GM21515 (cell line): Measurements from ENCODE around the gene RRBP1.

Experiments used
- ATAC-seq: cut with Tn5 transposase; IDR thresholded peaks from one replicate; pipeline ENCODE4 v1.9.1; 2021; ENCODE audit not compliant: unreplicated experiment

The RRBP1 gene

DNA sequence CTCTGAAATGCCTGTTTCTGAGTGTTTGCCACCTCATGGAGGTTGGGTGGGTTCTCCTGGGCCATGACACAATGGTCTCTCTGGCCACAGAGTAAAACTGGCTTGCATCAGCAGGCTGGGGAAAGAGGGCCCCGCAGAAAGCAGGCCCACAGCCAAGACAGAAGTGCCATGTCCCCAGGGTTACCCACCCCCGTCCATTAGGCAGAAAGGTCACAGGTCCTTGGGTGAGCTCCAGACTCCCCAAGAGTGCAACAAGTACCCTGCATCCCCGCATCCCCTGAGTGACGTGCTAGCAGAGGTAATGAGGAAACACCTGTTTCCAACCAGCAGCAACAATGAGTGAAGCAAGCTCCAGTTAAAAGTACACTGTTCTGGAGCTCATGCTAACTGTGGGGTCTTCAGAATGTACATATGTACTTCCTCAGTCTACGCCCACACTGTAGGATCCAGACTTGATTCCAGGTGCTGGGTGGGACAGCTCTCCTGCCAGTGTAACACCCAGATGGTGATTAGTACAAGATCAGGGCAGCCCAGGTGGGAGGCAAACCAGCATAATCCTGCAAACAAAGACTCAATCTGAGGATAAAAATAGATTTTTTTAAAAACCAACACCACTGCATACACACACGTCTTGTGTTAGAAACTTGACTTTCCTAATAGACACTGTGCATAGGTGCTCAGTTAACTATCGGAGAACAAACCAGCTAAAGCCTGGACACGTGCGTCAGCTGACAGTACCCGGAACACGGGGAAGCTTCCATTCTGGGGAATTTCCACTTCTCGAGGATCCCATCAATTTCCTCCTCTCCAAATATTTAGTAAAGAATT lies 31.5 kb downstream of the RRBP1 start:
- ATAC-seq: no peak

DNA sequence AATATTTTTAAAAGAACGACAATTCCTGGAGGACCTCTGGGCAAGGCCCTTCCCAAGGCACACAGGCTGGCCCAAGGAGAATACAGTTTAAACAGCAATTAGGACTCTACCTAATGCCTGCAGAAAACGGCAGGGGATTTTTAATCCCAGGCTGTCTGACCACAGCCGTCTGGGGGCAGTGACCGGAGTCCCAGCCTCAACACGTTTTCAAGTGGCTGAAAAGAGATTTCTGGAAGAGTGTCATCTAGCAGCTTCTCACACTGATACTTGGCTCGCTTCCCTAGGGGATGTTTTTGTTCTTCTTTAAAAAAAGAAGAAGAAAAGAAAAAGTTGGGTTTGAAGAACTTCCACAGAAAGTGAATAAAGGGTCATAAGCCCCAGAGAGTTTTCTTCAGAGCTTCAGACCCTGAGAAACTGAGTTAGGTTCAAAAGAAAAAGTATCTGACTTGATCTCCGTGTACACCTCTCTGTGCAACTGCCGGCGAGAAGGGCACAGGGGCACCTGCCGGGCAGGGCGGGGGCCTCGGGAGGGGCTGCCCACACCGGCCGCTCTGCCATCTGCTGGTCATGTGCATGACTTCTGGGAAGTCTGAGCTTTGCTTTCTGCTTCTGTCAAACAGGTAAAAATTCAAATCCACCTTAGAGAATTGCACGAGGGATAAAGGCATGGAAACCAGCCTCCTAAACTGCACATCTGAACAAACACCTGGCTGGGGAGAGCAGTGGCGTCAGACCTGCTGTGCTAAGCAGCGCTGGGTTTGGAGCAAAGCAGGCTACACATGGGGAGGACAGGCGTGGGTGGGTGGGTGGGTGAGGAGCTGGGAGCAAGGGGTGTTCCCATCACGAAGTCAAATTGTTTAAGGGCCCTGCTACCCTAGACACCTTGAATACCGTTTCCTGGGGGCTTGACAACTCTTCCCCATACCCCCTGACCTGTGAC lies 33.0 kb downstream of the RRBP1 start:
- ATAC-seq: no peak

DNA sequence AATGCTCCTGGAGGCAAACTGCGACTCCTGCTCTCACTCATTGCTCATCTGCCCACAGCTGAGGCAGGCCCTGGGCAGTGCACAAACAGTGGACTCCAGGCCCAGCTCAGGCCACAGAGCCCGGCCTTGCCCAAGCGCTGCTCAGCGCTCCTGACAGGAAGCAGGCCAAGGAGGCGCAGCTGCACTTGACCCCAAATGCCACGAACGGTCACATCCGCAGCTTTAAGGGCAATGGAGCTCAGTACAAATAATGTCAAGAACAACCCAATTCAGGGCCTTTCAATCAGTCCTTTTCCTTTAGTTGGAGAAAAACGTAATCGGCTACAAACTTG lies 33.8 kb downstream of the RRBP1 start:
- ATAC-seq: no peak

DNA sequence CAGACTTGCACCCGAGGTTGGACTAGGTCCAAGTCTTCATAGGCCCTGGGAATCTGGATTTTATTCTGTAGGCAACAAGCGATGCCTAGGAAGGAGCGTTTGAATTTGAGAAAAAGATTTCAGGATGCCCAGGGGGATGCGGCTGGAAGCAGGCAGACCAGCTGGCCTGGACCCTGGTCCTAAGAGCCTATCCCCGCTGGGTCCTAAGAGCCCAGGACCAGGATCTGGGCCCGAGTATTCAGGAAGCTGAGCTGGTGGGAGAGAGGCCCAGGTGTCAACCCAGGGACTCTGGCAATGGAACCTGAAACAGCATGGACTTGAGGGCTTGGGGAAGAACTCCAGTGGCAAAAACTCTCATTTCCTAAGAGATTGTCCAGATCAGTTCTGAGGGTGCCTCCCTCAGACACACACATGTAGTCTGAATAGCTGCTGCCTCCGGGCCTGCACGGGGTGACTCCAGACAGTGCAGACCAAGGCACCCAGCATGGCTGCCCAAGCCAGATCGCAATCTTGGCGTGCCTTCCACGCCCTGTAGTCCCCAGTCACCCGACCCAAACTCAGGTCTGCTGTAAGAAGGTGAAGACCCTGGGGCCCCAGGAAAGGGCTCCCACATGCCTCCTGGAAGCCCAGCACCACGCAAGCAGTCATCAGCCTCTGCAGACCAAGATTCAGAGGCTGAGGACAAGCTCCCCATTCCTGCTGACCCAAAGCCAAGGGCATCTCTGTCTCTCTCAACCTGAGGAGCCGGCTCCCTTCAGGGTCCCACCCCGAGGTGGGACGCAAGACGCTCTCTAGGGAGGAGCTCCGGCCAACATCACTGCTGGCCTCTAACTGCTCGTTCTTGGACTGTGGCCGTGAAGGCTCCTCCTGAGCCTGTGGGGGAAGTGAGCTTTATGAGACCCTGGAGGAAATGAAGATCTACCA lies 34.4 kb downstream of the RRBP1 start:
- no peak for ATAC-seq

DNA sequence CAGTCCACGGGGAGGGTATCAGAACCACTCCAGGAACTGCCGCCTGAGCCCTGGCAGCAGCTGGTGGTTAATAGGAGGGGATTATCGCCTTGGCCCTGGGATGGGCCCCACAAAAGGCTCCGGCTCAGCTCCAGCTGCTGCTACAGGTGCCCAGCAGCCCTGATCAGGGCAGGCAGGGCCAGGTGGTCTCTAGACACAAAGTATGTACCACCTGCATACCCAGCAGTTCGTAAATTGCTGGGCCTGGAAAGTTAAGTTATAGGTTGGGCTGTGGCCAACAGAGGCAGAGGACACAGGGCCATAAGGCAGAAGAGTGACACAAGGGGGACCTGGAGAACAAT lies 35.1 kb downstream of the RRBP1 start:
- ATAC-seq: no peak

DNA sequence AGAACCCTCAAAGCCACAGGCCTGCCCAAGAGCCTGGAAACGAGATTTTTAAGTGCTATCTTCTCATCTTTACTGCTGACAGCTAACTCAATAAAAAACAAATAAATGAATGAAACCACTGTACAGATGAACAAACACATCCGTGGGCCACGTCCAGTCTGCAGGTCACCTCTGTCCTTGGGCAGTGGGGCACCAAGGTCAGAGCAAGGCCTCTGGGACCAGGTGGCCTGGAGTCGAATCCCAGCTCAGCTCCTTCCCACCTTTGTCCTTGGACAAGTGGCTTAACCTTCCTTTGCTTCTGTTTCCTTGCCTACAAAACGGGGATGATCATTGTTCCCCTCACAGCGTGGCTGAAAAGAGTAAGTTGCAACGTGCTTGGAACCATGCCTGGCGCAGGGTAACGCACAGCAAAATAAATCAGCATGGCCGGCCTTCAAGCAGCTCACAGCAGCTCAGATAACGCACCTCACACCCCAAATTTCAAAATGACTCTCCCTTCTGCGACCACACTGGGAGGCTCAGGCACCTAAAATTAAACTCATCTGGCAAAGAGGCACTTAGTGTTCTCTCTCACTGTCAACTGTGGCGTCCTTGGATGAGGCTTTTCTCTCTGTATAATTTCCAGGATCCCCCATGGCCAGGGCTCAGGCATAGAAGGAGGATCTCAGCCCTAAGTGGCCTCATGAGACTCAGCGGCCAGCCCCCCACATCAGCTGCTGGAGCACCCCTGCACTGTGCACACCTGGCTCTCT lies 35.7 kb downstream of the RRBP1 start:
- ATAC-seq: no peak

DNA sequence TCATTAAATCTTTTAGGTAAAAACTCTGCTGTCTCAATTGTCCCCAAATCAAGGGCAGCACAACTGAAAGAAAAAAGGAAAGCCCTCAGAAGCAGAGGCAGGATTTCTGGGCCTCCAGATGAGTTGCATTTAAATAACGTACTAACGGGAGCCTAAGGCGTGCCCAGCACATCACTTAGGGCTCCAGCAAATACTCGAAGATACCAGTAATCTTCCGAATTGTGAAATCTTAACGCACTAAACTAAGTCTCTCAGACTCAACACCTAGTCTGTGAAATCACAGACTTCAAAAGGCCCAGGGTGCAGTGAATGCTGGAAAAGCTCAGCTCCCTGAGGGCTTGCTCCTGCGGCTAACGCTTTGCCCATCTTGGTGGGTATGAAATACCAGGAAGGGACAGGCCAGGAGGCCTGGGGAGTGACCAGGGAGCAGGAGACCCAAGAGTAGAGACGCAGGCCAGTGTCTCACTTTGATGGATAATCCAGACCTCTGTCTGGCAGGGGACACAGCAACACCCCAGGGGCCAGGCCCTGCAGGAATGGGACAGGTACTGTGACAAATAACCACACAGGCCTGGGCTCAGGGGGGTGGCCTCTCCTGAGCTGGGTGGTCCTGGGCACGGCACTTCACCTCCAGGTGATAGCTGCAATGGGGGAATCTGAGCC lies 36.4 kb downstream of the RRBP1 start:
- ATAC-seq: no peak

DNA sequence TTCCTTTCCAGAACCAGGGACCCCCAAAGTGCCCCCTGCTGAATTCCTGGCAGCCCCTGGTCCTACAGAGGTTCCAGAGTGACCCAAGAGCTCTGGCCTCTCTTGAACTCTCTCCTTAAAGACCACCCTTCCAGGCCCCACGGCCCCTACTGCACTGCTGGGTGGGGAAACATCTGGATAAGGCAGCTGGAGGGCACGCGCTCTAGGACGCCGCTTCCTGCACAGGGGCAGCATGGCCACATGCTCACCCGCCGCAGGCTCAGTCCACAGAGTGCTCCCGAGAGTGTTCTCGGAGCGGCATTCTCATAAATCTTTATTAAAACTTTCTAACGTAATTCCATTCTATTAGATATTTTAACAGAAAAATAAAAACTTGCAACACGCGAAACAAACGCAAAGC lies 37.0 kb downstream of the RRBP1 start:
- no peak for ATAC-seq

DNA sequence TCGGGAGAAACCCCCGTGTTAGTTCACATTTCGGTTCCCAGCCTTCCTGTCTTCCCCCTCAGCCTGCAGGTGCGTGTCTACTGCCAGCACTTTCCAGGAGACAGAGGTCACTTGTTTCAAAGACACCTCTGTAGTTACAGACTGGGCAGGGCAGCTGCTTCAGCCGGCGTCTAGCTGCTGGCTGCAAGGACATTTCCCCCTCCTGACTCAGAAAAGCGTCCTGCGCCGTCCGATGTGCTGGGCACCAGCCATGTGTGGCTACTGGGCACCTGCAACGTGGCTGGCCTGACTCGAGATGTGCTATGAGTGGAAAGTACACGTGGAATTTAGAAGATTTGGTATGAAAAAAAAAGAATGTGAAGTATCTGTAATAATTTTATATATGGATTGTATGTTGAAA lies 37.6 kb downstream of the RRBP1 start:
- no peak for ATAC-seq

DNA sequence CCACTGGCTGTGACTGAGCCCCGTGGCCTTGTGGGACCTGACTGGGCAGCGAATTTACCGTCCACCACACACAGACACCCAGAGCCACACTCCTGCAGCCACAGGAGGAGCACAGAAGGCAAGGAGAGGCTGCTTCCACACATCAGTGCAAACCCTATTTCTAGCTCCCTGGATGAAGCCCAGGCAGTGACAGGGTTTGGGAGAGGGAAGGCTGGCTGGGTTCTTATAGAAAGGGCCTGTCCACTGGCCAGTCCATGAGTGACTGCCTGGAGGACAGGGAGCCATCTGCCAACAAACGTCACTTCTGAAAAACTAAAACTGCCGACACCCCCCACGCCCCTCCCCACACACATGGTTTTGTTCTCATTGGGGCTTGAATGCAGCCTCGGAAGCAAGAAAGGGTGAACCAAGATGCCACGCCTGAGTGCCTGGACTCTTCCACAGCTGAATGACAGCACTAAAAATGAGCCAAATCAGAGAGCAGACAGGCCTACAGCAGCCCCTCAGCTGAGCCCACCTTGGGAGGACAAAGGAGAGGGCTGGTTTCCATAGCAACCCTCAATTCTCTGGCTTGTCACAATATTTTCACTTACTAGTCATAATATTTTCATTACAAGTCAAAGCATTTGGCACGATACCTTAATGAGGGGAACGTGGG lies 38.4 kb downstream of the RRBP1 start:
- no peak for ATAC-seq

DNA sequence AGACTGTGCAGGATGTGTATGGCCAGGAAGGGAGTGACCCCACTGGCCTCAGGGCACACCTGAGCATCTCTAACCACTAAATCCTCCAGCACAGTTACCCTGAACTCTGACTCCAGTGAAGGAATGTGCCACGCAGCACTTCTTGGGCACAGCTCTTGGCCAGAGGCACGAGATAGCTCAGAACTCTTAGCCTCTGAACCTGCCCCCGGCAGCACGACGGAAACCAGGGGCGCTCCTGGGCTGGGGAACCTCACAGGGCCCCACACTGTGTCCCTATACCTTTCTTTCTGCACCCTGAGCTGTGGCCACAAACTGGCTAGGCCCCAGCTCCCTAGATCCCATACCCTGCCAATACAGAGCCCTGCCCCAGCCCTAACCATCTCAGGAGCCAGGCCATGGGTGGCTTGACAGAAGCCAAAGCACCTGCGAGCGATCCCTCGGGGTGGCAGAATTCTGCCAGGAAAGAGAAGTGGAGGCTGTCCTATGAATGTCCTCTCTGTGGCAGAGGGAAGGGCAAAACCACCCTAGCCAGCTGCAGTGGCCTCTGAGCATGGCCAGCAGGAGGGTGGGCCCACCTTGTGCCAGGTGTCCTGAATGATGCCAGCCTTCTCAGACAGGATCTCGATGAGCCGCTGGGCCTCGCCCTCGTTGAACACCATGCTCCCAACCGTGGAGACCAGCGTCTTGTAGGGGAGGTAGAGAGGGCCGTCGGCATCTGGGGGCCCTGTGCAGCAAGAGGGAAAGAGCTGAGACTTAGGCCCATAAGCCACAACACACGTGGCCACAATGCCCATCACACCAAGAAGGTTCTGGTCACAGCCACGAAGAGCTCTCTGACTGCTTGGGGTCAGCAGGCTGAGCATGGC lies 39.4 kb downstream of the RRBP1 start:
- no peak for ATAC-seq

DNA sequence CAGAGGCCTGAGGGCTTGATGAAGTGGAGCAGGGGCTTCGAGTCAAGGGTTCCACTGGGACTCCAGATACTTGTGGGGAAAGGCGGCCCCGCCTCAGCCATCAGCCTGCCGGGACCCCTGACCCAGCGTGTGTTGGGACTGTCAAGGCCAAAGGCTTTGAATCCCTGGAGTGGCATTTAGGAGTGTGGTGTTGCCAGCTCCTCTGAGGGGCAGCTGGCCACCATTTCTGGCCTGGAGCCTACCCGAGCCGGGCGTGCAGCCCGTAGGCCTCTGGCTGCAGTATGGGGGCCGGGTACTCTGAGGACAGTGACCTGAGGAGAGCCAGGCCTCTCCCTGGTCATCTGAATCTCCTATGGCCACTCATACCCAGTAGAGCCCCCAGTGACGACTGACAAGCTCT lies 40.0 kb downstream of the RRBP1 start:
- ATAC-seq: no peak

DNA sequence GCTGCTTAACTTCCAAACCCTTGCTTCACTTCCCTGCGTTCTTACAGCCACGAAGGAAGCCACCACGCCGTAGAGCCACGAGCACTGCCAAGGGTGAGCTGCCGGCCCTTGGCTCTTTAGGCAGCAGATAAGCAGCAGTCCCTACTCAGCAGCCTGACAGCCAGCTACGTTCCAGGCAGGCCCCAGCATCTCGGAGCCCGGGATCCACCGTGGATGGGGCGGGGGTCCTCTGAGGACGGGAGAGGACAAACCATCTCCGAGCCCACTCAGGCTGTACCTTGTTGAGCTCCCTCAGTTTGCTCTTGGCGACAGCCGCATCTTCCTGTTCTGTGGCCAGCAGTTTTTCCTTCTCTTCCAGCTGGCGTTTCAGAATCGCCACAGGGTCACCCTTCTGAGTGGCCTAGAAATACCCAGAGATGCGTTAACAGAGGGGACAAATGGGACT lies 40.5 kb downstream of the RRBP1 start:
- ATAC-seq: no peak

DNA sequence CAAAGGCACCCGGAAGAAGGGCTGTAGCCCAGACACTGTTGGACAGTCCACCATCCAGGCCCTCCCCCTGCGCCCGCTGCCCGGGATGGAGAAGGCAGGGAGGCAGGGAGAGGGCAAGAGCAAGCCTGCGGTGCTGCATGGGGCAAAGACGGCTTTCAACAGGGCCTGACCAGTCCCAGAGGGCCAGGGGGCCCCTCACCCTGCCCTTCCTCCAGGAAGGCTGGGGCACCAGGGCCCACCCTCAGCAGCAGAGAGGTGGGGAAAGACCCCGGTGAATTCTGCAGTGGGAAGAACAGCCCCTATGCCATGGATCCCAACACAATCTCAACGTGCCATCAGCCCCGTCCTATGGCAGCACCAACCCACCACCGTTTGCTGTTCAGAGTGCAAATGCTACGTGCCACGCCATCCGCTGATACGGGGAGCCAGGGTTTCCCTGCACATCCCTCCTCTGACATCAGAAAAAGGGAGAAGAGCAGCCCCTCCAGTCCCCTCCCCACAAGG lies 41.1 kb downstream of the RRBP1 start:
- no peak for ATAC-seq

DNA sequence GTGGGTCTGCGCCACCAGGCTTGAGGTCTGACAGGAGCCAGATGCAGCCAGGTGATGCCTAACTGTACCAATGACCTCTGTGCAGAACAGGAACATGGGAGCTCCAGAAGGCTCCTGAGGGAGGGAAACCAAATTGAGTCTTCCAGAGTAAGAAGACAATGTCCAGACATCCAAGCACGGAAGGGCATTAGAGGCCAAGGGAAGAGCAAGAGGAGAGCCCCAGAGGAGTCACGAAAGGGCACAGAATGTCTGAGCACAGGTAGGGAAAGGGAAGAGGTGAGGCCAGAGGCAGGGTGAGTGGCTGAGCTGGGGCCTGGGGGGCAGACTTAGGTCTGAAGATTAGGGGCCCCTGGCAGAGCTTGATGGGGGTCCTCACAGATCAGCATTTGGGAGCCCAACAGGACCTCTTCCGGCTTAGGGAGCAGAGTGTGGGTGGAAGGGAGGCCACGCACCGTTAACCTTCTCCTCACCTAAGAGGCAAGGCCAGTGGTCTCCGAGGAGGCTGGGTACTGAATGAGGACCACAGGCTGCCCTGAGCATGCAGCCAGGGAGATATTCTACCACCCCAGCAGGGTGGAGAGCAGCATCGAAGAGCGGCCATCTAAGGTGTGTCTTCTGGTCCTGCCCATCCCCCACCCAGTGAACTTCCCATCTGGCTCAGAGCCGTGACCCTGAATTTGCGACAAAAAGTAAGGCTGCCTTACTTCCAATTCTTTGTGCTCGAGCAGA lies 41.7 kb downstream of the RRBP1 start:
- no peak for ATAC-seq

DNA sequence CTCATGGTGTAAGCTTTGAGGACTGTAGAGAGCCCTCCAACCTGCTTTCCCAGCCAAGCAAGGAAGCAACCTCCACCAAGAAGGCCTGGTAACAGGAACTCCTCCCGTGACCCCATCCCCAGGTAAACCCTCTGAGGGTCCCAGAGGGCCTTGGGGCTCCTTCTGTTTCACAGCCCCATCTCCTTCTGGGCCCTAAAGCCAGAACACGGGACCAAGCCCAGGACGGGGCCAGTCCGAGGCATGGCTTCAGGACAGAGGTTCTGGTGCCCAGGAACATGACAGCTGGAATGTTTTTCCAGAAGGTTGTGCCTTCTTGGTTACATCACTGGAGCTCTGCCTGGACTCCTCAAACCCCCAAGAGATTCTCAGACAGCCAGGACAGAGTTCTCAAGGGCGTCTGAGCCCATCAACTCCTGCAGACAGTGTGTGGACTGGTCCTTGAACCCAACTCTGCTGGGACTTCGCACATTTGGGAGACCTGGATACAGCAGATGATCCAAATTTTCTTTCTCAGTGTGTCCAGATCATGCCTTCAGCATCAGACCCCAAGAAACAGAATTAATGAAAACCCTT lies 43.1 kb downstream of the RRBP1 start:
- ATAC-seq: no peak

DNA sequence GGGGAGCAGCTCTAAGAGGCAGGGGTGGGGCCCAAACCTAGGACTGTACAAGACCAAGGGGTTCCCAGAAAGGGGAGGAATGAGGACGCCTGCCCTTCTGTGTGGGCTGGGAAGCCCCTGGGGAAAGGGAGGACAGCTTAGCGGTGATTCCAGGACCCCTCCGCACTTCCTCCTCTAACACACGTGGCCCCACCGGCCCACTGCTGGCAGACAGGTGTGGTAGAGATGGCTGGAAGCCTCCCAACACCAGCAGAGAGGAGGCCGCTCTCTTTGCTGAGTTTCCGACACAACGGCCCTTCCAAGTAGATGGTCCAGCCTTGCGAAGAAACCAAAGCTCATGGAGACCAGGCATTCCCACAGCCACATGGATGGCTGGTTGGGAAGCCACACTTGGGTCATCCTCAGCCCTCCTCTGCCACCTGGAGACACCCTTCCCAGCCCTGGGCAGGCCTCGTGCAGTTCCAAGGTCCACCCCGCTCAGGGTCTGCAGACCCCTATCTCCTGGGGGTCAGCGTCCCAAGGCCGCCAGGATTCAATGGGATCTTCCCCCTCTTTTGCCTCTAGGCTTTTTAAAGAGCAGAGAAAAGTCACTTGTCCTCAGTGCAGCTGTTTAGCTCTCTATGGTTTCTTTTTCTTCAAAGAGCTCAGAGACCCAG lies 43.9 kb downstream of the RRBP1 start:
- ATAC-seq: no peak
